A673 (cell line): ENCODE measurements around the gene FRS2. TPM values are rescaled to one million over a fixed set of nuclear protein-coding genes. Genes with fewer than 3 reads are reported as not detected.

Source experiments
- BruUV-seq: library from RNA; stranded (reverse); fragments of 400-500 nt; replicated peaks from 2 replicates; lab custom pipeline; 2021; lab: Mats Ljungman, UMichigan
- CTCF ChIA-PET: fragments of 300-600 bp; sonication (Branson Sonifier 250); formaldehyde crosslinking; loops from one replicate; lab custom pipeline; 2022; ENCODE audit warnings: antibody characterized with exemption; lab: Charles Lee
- POLR2A ChIA-PET: fragments of 300-600 bp; sonication (Branson Sonifier 250); formaldehyde crosslinking; loops from one replicate; lab custom pipeline; 2022; ENCODE audit warnings: antibody characterized with exemption; ENCODE audit not compliant: low non-redundant PET; lab: Charles Lee
- DNase-seq: peaks from one replicate; pipeline ENCODE4 v3.0.0-alpha.2; 2015; ENCODE audit warnings: low spot score
- H3K27ac ChIP-seq: fragments of 200-600 bp; sonication (generic); 2 replicates; pipeline ENCODE4 v1.5.1; 2016; ENCODE audit warnings: mixed run types, low read depth, mild to moderate bottlenecking, mixed read lengths, antibody characterized with exemption, low read length; ENCODE audit not compliant: poor library complexity, severe bottlenecking
- H3K27me3 ChIP-seq: fragments of 200-600 bp; sonication (generic); replicated peaks from 2 replicates; pipeline ENCODE4 v1.6.1; 2017; ENCODE audit warnings: mixed run types, low read depth, mild to moderate bottlenecking, mixed read lengths, antibody characterized with exemption, low read length; ENCODE audit not compliant: insufficient read depth, poor library complexity
- H3K36me3 ChIP-seq: fragments of 200-600 bp; sonication (generic); 2 replicates; pipeline ENCODE4 v1.6.1; 2016; ENCODE audit warnings: mixed run types, mild to moderate bottlenecking, mixed read lengths, antibody characterized with exemption, low read length; ENCODE audit not compliant: insufficient read depth, poor library complexity, severe bottlenecking
- H3K4me1 ChIP-seq: fragments of 200-600 bp; sonication (generic); 2 replicates; pipeline ENCODE4 v1.6.1; 2017; ENCODE audit warnings: mixed run types, mild to moderate bottlenecking, mixed read lengths, antibody characterized with exemption, low read length; ENCODE audit not compliant: insufficient read depth, poor library complexity, severe bottlenecking
- H3K4me3 ChIP-seq: fragments of 200-600 bp; sonication (generic); 2 replicates; pipeline ENCODE4 v1.5.1; 2016; ENCODE audit warnings: low read depth, mixed run types, mild to moderate bottlenecking, mixed read lengths, low read length; ENCODE audit not compliant: poor library complexity, severe bottlenecking
- H3K9me3 ChIP-seq: fragments of 200-600 bp; sonication (generic); 2 replicates; pipeline ENCODE4 v1.6.1; 2016; ENCODE audit warnings: mixed run types, low read depth, mild to moderate bottlenecking, mixed read lengths, antibody characterized with exemption, low read length; ENCODE audit not compliant: poor library complexity, severe bottlenecking
- EZH2 ChIP-seq: fragments of 200-600 bp; sonication (generic); IDR thresholded peaks from 2 replicates; pipeline ENCODE4 v1.6.1; 2017; ENCODE audit warnings: borderline replicate concordance, low read depth, mild to moderate bottlenecking, mixed read lengths, antibody characterized with exemption, low read length; ENCODE audit not compliant: poor library complexity, severe bottlenecking
- intact Hi-C: fragments of 100-400 bp; cut with micrococcal nuclease; formaldehyde crosslinking; loops from one replicate; pipeline ENCODE4 v1.10.0; 2022; ENCODE audit not compliant: unreplicated experiment
- total RNA-seq: library from RNA; stranded (reverse); gene quantifications from 2 replicates; pipeline ENCODE4 v1.2.3, GENCODE V29; 2021
- TF ChIP-seq, protein P1 (sequence below): fragments of 300-800, 200-600 bp; sonication (generic); conservative IDR thresholded peaks from 2 replicates; pipeline ENCODE4 v1.5.1; 2017; ENCODE audit warnings: low read depth, mild to moderate bottlenecking, antibody characterized with exemption, low read length, moderate library complexity, mixed read lengths

FRS2 gene
- total RNA-seq, 1 experiment from 2014 or later: 34.5 TPM

DNA sequence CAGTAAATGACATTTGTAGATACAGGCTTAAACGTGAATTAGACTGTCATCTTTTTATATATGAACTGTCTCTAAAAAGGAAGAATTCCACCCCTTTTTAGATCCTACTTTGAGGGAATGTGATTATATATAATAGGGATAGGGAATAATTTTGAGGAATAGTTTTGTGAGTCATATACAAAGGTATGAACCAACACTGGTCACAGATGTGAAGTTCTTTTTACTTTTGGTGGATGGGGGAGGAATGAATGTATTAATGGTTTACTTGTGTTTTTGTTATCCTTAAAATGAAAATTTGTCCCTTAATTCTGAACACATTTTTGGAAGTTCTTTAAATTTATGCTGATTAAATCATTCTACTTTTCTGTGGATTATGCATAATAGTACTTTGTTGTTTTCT, 30.4 kb downstream of the FRS2 start:
- CTCF ChIA-PET: no interaction called here

DNA sequence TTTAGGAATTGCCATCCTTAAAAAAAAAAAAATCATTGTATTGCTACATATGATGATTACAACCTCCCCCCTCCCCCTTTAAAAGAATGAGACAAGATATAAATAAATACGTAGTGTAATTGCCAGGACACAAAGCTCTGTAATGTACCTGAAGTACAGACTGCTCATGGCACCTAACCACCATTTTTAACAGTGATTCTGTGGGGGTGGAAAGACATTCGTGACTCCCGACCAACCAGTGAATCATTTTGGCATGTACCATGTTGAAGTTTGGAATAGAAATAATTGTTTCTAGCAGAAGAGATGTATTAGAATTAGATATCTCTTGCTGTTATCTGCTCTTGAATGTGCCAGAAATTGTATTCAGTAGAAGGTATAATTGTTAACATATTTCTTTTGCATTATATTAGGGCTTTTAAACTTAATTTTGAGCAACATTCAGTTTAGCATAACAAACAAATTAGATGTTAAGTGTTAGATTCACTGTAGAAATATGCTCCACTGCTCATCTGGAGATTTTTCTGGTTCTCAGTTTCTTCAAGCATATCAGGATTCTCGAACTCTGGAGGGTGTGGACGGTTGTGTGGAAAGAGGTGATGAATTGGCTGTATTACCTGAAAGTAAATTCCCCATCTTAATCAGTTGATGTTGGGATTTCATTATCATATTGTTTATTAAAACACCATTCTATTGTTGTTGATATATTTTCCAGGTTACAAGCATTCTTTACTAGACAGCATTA, 31.1 kb downstream of the FRS2 start:
- Histone ChIP-seq H3K27ac (no peak overlapping the region), H3K4me1 (peaks cover 4% of the 10 kb centered on the region), H3K36me3 (no peaks in the 10 kb centered on the region), H3K27me3 (no peaks in the 10 kb centered on the region), H3K4me3 (no peak overlapping the region), H3K9me3 (no peaks in the 10 kb centered on the region)
- intact Hi-C loops: no loop called here
- TF ChIP-seq, protein P1, sequence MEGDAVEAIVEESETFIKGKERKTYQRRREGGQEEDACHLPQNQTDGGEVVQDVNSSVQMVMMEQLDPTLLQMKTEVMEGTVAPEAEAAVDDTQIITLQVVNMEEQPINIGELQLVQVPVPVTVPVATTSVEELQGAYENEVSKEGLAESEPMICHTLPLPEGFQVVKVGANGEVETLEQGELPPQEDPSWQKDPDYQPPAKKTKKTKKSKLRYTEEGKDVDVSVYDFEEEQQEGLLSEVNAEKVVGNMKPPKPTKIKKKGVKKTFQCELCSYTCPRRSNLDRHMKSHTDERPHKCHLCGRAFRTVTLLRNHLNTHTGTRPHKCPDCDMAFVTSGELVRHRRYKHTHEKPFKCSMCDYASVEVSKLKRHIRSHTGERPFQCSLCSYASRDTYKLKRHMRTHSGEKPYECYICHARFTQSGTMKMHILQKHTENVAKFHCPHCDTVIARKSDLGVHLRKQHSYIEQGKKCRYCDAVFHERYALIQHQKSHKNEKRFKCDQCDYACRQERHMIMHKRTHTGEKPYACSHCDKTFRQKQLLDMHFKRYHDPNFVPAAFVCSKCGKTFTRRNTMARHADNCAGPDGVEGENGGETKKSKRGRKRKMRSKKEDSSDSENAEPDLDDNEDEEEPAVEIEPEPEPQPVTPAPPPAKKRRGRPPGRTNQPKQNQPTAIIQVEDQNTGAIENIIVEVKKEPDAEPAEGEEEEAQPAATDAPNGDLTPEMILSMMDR: no peak
- no peak for TF ChIP-seq EZH2
- ChIA-PET POLR2A (no interaction called here), CTCF (no interaction called here)
- DNase-seq: no peak
- BruUV-seq: no TSS peak

More for the DNA sequence above, 30.4 kb downstream of the FRS2 start:
- intact Hi-C loops: no loop called here
- Histone ChIP-seq H3K9me3 (no peaks in the 10 kb centered on the region), H3K4me3 (no peak overlapping the region), H3K27ac (no peak overlapping the region), H3K36me3 (no peaks in the 10 kb centered on the region), H3K4me1 (peaks cover 4% of the 10 kb centered on the region), H3K27me3 (no peaks in the 10 kb centered on the region)
- DNase-seq: no peak
- TF ChIP-seq, protein P1: no peak
- TF ChIP-seq EZH2: no peak
- POLR2A ChIA-PET: no interaction called here
- no TSS peak for BruUV-seq

GRCh38 chr12:69502345-69503081, 32.3 kb downstream of the FRS2 start:
- ChIA-PET POLR2A (no interaction called here), CTCF (no interaction called here)
- peaks cover 1% of the 10 kb centered on the region for H3K4me1 ChIP-seq
- no TSS peak for BruUV-seq
- DNase-seq: no peak
- H3K27me3 ChIP-seq: no peaks in the 10 kb centered on the region
- no peak overlapping the region for H3K27ac ChIP-seq
- TF ChIP-seq, protein P1: no peak
- TF ChIP-seq EZH2: no peak
- no peaks in the 10 kb centered on the region for H3K9me3 ChIP-seq
- H3K4me3 ChIP-seq: no peak overlapping the region
- intact Hi-C loops: no loop called here
- H3K36me3 ChIP-seq: no peaks in the 10 kb centered on the region
